Measurements from ENCODE around the gene FANCD2OS. TPM values are rescaled to one million over a fixed set of nuclear protein-coding genes. Genes with fewer than 3 reads are reported as not detected.

FANCD2OS gene
- total RNA-seq, 4 donors from 2014 or later = not detected

GRCh38 chr3:10150987-10151386 lies 42.9 kb upstream of the FANCD2OS start:
- Histone ChIP-seq H3K36me3 (peaks cover 67% of the 10 kb centered on the region), H3K4me3 (no peak overlapping the region), H3K27me3 (no peaks in the 10 kb centered on the region), H3K9me3 (no peaks in the 10 kb centered on the region), H3K27ac (no peak overlapping the region), H3K4me1 (no peaks in the 10 kb centered on the region)
- TF ChIP-seq CTCF (IDR thresholded peaks at IDR 0.05) (no peak), EP300 (IDR thresholded peaks at IDR 0.05) (no peak), POLR2AphosphoS5 (IDR thresholded peaks at IDR 0.05) (no peak), POLR2A (IDR thresholded peaks at IDR 0.05) (no peak)
- DNase-seq (ENCODE audit: low spot score in 2 of 2) = no peak
- 82% methylated on average over 6 of the region's 6 CpGs for WGBS

GRCh38 chr3:10149226-10149625 lies 41.2 kb upstream of the FANCD2OS start:
- Histone ChIP-seq H3K36me3 (peaks cover 59% of the 10 kb centered on the region), H3K4me3 (no peak overlapping the region), H3K4me1 (peaks cover 8% of the 10 kb centered on the region), H3K9me3 (no peaks in the 10 kb centered on the region), H3K27ac (no peak overlapping the region), H3K27me3 (no peaks in the 10 kb centered on the region)
- 92% methylated on average over 8 of the region's 8 CpGs for WGBS
- DNase-seq (ENCODE audit: low spot score in 2 of 2) = no peak
- TF ChIP-seq POLR2A (IDR thresholded peaks at IDR 0.05) = no peak
- TF ChIP-seq CTCF (IDR thresholded peaks at IDR 0.05) = no peak
- TF ChIP-seq EP300 (IDR thresholded peaks at IDR 0.05) = no peak
- no peak for TF ChIP-seq POLR2AphosphoS5 (IDR thresholded peaks at IDR 0.05)

GRCh38 chr3:10145685-10146084 lies 37.6 kb upstream of the FANCD2OS start:
- no peak for DNase-seq (ENCODE audit: low spot score in 2 of 2)
- H3K4me1 ChIP-seq = peaks cover 29% of the 10 kb centered on the region
- no peaks in the 10 kb centered on the region for H3K9me3 ChIP-seq
- TF ChIP-seq POLR2AphosphoS5 (IDR thresholded peaks at IDR 0.05) (no peak), POLR2A (IDR thresholded peaks at IDR 0.05) (no peak), CTCF (IDR thresholded peaks at IDR 0.05) (no peak), EP300 (IDR thresholded peaks at IDR 0.05) (no peak)
- no peak overlapping the region for H3K27ac ChIP-seq
- 87% methylated on average over 4 of the region's 4 CpGs for WGBS
- no peaks in the 10 kb centered on the region for H3K27me3 ChIP-seq
- H3K4me3 ChIP-seq = no peak overlapping the region
- peaks cover 35% of the 10 kb centered on the region for H3K36me3 ChIP-seq

- WGBS = 66% methylated on average over 29 of the region's 29 CpGs
- TF ChIP-seq POLR2AphosphoS5 (IDR thresholded peaks at IDR 0.05) (no peak), POLR2A (IDR thresholded peaks at IDR 0.05) (no peak), EP300 (IDR thresholded peaks at IDR 0.05) (no peak), CTCF (IDR thresholded peaks at IDR 0.05) (no peak)
- Histone ChIP-seq H3K4me1 (peaks cover 29% of the 10 kb centered on the region), H3K9me3 (no peaks in the 10 kb centered on the region), H3K27ac (no peak overlapping the region), H3K36me3 (peaks cover 14% of the 10 kb centered on the region), H3K27me3 (no peaks in the 10 kb centered on the region), H3K4me3 (peak overlapping the region; percentile 55)
- no peak for DNase-seq (ENCODE audit: low spot score in 2 of 2)
These were observed 34.9 kb upstream of the FANCD2OS start for GRCh38 chr3:10142707-10143560.

- H3K4me1 ChIP-seq = peaks cover 29% of the 10 kb centered on the region
- WGBS = 83% methylated on average over 23 of the region's 23 CpGs
- DNase-seq (ENCODE audit: low spot score in 2 of 2) = no peak
- no peak overlapping the region for H3K27ac ChIP-seq
- TF ChIP-seq EP300 (IDR thresholded peaks at IDR 0.05) (no peak), CTCF (IDR thresholded peaks at IDR 0.05) (no peak), POLR2A (IDR thresholded peaks at IDR 0.05) (no peak), POLR2AphosphoS5 (IDR thresholded peaks at IDR 0.05) (no peak)
- H3K4me3 ChIP-seq = peak overlapping the region; percentile 55
- H3K9me3 ChIP-seq = no peaks in the 10 kb centered on the region
- H3K36me3 ChIP-seq = no peaks in the 10 kb centered on the region
- no peaks in the 10 kb centered on the region for H3K27me3 ChIP-seq
These were observed 33.0 kb upstream of the FANCD2OS start for GRCh38 chr3:10140996-10141546.

Data from suprapubic skin (tissue), 4 donors.